ENCODE data around the gene CENPW. TPM values are rescaled to one million over a fixed set of nuclear protein-coding genes. Genes with fewer than 3 reads are reported as not detected.

The CENPW gene
- total RNA-seq, 3 donors from 2014 or later: 4.1 to 30.7 (median 9.8) TPM

- ATAC-seq (no peak), DNase-seq (no peak)
- intact Hi-C loops (cut with DNase I, micrococcal nuclease): no loop called here
- Histone ChIP-seq H3K4me3 (no peak overlapping the region), H3K4me1 (ENCODE audit: low read depth) (peaks cover 4% of the 10 kb centered on the region), H3K36me3 (ENCODE audit: low read depth) (no peaks in the 10 kb centered on the region), H3K9me3 (no peaks in the 10 kb centered on the region)
- TF ChIP-seq CTCF (IDR thresholded peaks at IDR 0.05): no peak
These were observed 4.7 kb upstream of the CENPW start for GRCh38 chr6:126335210-126335609.

DNA sequence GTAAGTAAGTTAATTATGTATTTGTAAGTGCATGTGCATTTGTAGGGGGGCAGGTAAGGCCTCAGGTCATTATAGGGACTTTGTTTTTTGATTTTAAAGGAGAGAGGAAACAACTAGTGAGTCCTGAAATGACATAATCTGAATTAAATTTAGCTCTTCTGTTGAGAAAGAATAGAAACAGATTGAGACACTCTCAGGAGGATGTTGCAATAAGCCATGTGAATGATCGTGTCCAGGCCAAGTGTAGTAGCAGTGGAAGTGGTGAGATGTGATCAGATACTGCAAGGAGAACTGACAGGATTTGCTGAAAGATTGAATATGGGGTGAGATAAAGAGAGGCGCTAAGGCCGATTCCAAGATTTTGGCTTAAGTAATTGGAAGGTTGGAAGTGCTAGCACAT, 2.6 kb upstream of the CENPW start:
- Histone ChIP-seq H3K4me3 (no peak overlapping the region), H3K4me1 (ENCODE audit: low read depth) (peaks cover 15% of the 10 kb centered on the region), H3K36me3 (ENCODE audit: low read depth) (no peaks in the 10 kb centered on the region), H3K9me3 (no peaks in the 10 kb centered on the region)
- intact Hi-C loops (cut with DNase I, micrococcal nuclease): no loop called here
- no peak for TF ChIP-seq CTCF (IDR thresholded peaks at IDR 0.05)
- DNase-seq (peak in 1 of 3 donors; percentile 14), ATAC-seq (no peak)

GRCh38 chr6:126341126-126341525, 1.2 kb downstream of the CENPW start:
- H3K4me3 ChIP-seq: no peak overlapping the region
- peak; percentile 9 for ATAC-seq
- DNase-seq: no peak
- peaks cover 15% of the 10 kb centered on the region for H3K4me1 ChIP-seq (ENCODE audit: low read depth)
- no peak for TF ChIP-seq CTCF (IDR thresholded peaks at IDR 0.05)
- intact Hi-C loops (cut with DNase I, micrococcal nuclease): no loop called here
- H3K9me3 ChIP-seq: no peaks in the 10 kb centered on the region
- no peaks in the 10 kb centered on the region for H3K36me3 ChIP-seq (ENCODE audit: low read depth)

DNA sequence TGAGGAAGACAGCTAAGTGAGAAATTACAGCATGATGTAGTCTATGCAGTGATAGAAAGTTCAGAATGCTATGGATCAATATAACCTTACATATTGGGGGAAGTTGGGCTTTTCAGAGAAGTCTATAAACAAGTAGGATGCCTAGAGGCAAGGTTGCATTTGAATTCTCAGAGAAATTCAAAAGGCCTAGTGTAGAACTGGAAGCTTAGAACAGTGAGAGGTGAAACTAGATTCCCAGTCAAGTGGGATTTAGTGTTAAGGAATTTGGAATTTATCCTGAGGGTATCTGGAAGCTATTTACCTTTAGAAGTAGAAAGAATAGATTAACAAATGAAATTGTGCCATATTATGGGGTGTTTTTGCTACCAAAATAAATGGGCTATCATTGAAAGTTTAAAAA, 4.3 kb downstream of the CENPW start:
- no peaks in the 10 kb centered on the region for H3K9me3 ChIP-seq
- H3K36me3 ChIP-seq (ENCODE audit: low read depth): no peaks in the 10 kb centered on the region
- H3K4me1 ChIP-seq (ENCODE audit: low read depth): peaks cover 15% of the 10 kb centered on the region
- DNase-seq (no peak), ATAC-seq (no peak)
- intact Hi-C loops (cut with DNase I, micrococcal nuclease): no loop called here
- H3K4me3 ChIP-seq: no peak overlapping the region
- no peak for TF ChIP-seq CTCF (IDR thresholded peaks at IDR 0.05)

- no peaks in the 10 kb centered on the region for H3K36me3 ChIP-seq (ENCODE audit: low read depth)
- no peak for TF ChIP-seq CTCF (IDR thresholded peaks at IDR 0.05)
- no peak for ATAC-seq
- H3K4me3 ChIP-seq: no peak overlapping the region
- no peaks in the 10 kb centered on the region for H3K4me1 ChIP-seq (ENCODE audit: low read depth)
- intact Hi-C loops (cut with DNase I, micrococcal nuclease): no loop called here
- no peaks in the 10 kb centered on the region for H3K9me3 ChIP-seq
- DNase-seq: no peak
These were observed 12.0 kb downstream of the CENPW start for GRCh38 chr6:126351960-126352359.

GRCh38 chr6:126352514-126352913, 12.6 kb downstream of the CENPW start:
- no peak for TF ChIP-seq CTCF (IDR thresholded peaks at IDR 0.05)
- Histone ChIP-seq H3K4me3 (no peak overlapping the region), H3K36me3 (ENCODE audit: low read depth) (no peaks in the 10 kb centered on the region), H3K9me3 (no peaks in the 10 kb centered on the region), H3K4me1 (ENCODE audit: low read depth) (no peaks in the 10 kb centered on the region)
- ATAC-seq (no peak), DNase-seq (no peak)
- intact Hi-C loops (cut with DNase I, micrococcal nuclease): no loop called here
